ENCODE results near the gene TMEM82.

GRCh38 chr1:15755021-15755645 is 12.8 kb downstream of the TMEM82 start:
- TF ChIP-seq CTCF (IDR thresholded peaks at IDR 0.05) = no peak
- no peak for TF ChIP-seq POLR2A (IDR thresholded peaks at IDR 0.05)
